Right lobe of liver (tissue), 4 donors: ENCODE data around the gene TAF5L.

Source experiments
- POLR2A ChIP-seq: fragments of 450-650 bp; IDR thresholded peaks from one replicate; pipeline ENCODE4 v1.6.1; 2017; ENCODE audit warnings: antibody characterized with exemption, mild to moderate bottlenecking
- TF ChIP-seq, protein P1 (sequence below), 4 donors: fragments of 200-600 bp in 3 of 4; fragments of 450-650 bp in 1 of 4; IDR thresholded peaks; one replicate each; pipeline versions ENCODE4 v1.5.1 to v1.8.0; 2016 to 2022; ENCODE audit warnings: antibody characterized with exemption in 4 of 4, mild to moderate bottlenecking in 2 of 4
- donor health status: DM: no; HTN: no; CAD: no.
- donor health status: DM: no; HTN: no; CAD: no.
- donor health status: DM: no; HTN: yes; CAD: no.

DNA sequence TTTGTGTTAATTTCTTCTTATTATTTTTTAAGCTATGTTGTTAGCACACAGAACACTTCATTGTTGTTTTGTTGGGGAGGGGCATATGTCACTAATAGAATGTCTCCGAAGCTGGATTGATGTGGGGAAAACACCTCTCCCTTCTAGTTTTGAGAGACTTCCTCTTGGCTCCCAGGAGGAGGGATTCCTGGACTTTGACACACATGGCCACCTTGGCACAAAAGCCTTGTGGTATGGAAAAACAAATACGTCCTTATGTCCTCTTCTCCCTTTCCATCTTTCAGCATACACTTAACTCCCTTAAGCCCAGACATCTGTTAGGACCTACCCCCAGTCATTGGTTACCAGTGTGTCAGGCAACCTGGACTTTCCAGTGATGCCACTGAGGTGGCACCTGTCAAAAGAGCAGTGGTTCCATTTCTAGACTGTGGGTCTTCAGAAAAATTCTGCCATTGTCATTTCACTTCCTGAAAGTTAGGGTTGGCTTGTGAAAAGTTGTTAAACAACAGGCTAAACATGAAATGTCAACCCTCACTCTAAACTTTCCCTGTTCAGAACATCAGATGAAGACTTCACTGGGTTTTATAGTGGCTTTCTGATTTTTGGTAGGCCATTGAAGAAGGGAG is 54.9 kb downstream of the TAF5L start:
- TF ChIP-seq POLR2A = no peak
- TF ChIP-seq, protein P1, sequence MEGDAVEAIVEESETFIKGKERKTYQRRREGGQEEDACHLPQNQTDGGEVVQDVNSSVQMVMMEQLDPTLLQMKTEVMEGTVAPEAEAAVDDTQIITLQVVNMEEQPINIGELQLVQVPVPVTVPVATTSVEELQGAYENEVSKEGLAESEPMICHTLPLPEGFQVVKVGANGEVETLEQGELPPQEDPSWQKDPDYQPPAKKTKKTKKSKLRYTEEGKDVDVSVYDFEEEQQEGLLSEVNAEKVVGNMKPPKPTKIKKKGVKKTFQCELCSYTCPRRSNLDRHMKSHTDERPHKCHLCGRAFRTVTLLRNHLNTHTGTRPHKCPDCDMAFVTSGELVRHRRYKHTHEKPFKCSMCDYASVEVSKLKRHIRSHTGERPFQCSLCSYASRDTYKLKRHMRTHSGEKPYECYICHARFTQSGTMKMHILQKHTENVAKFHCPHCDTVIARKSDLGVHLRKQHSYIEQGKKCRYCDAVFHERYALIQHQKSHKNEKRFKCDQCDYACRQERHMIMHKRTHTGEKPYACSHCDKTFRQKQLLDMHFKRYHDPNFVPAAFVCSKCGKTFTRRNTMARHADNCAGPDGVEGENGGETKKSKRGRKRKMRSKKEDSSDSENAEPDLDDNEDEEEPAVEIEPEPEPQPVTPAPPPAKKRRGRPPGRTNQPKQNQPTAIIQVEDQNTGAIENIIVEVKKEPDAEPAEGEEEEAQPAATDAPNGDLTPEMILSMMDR (IDR thresholded peaks at IDR 0.05) = no peak
